Loucy (cell line): ENCODE data around the gene CHST14.

Experiments used
- EZH2phosphoT487 ChIP-seq: fragments of 200-600 bp; IDR thresholded peaks from 2 replicates; pipeline ENCODE4 v1.6.1; 2018; ENCODE audit warnings: antibody characterized with exemption, mild to moderate bottlenecking, moderate library complexity, borderline replicate concordance
- TF ChIP-seq, protein P1 (sequence below): fragments of 200-600 bp; sonication (generic); conservative IDR thresholded peaks from 2 replicates; pipeline ENCODE4 v1.5.1; 2014; ENCODE audit warnings: mild to moderate bottlenecking, antibody characterized with exemption, low read length

GRCh38 chr15:40464595-40465185 is 6.1 kb upstream of the CHST14 start:
- TF ChIP-seq, protein P1, sequence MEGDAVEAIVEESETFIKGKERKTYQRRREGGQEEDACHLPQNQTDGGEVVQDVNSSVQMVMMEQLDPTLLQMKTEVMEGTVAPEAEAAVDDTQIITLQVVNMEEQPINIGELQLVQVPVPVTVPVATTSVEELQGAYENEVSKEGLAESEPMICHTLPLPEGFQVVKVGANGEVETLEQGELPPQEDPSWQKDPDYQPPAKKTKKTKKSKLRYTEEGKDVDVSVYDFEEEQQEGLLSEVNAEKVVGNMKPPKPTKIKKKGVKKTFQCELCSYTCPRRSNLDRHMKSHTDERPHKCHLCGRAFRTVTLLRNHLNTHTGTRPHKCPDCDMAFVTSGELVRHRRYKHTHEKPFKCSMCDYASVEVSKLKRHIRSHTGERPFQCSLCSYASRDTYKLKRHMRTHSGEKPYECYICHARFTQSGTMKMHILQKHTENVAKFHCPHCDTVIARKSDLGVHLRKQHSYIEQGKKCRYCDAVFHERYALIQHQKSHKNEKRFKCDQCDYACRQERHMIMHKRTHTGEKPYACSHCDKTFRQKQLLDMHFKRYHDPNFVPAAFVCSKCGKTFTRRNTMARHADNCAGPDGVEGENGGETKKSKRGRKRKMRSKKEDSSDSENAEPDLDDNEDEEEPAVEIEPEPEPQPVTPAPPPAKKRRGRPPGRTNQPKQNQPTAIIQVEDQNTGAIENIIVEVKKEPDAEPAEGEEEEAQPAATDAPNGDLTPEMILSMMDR = no peak
- TF ChIP-seq EZH2phosphoT487 = no peak
